Right ventricle myocardium superior (tissue), 1 donor: Measurements from ENCODE around the gene DCK. TPM values are rescaled to one million over a fixed set of nuclear protein-coding genes. Genes with fewer than 3 reads are reported as not detected.
"Not testable (repeated sequence)": the region's sequence is repeated elsewhere in the genome, so short reads cannot be mapped to it uniquely, and the experiment has no call there.

Experiments used
- ATAC-seq: fragments of 200-7000 bp; cut with Tn5 transposase; one replicate; pipeline ENCODE4 v1.9.1; 2020; ENCODE audit warnings: mild to moderate bottlenecking; ENCODE audit not compliant: poor library complexity
- DNase-seq: peaks from one replicate; pipeline ENCODE4 v3.0.0-alpha.2; 2020
- intact Hi-C: fragments of 100-400 bp; cut with DNase I; formaldehyde crosslinking; loops from one replicate; pipeline ENCODE4 v1.11.2; 2022
- total RNA-seq: library from RNA; stranded (reverse); fragmentation: NEBNext Ultra II Directional; extraction: Animal tissue kit (Norgen Biotek cat#: 25700); gene quantifications from one replicate; pipeline ENCODE4 v1.2.1, GENCODE V29; 2021
- donor health status: DM: no; HTN: yes; CAD: no; lungs with severe emphysema.

DCK gene
- total RNA-seq, 1 donor from 2014 or later = 6.4 TPM

GRCh38 chr4:71049395-71049794, 55.9 kb downstream of the DCK start:
- no peak for ATAC-seq
- no peak for DNase-seq
- intact Hi-C loops = no loop called here

- ATAC-seq = no peak
- intact Hi-C loops = no loop called here
Measured at GRCh38 chr4:71050809-71051208, 57.4 kb downstream of the DCK start.

GRCh38 chr4:71052034-71052433, 58.6 kb downstream of the DCK start:
- ATAC-seq (no peak), DNase-seq (no peak)
- intact Hi-C loops = no loop called here

More at GRCh38 chr4:71050809-71051208, 57.4 kb downstream of the DCK start:
- no peak for DNase-seq

GRCh38 chr4:71052716-71053115, 59.3 kb downstream of the DCK start:
- no peak for DNase-seq
- intact Hi-C loops = no loop called here

GRCh38 chr4:71053613-71054012, 60.2 kb downstream of the DCK start:
- intact Hi-C loops, ATAC-seq, DNase-seq: not testable (repeated sequence)

More at GRCh38 chr4:71052716-71053115, 59.3 kb downstream of the DCK start:
- no peak for ATAC-seq

- DNase-seq, ATAC-seq, intact Hi-C loops: not testable (repeated sequence)
Measured at GRCh38 chr4:71059573-71059972, 66.1 kb downstream of the DCK start.

GRCh38 chr4:71062436-71062835, 69.0 kb downstream of the DCK start:
- DNase-seq (no peak), ATAC-seq (no peak)
- intact Hi-C loops = no loop called here

- no peak for DNase-seq
- intact Hi-C loops = no loop called here
- ATAC-seq = no peak
Measured at GRCh38 chr4:71063711-71064110, 70.3 kb downstream of the DCK start.

- intact Hi-C loops = no loop called here
- DNase-seq (no peak), ATAC-seq (no peak)
Measured at GRCh38 chr4:71064521-71064920, 71.1 kb downstream of the DCK start.

- DNase-seq (no peak), ATAC-seq (no peak)
- intact Hi-C loops = no loop called here
Measured at GRCh38 chr4:71065991-71066510, 72.6 kb downstream of the DCK start.

GRCh38 chr4:71066737-71067716, 73.6 kb downstream of the DCK start:
- intact Hi-C loops = no loop called here
- DNase-seq = no peak

GRCh38 chr4:71069063-71069462, 75.6 kb downstream of the DCK start:
- DNase-seq = no peak
- intact Hi-C loops = no loop called here
- ATAC-seq = no peak

More at GRCh38 chr4:71066737-71067716, 73.6 kb downstream of the DCK start:
- ATAC-seq = no peak

- DNase-seq = no peak
- ATAC-seq = no peak
- intact Hi-C loops = no loop called here
Measured at GRCh38 chr4:71070015-71070414, 76.6 kb downstream of the DCK start.

- DNase-seq (no peak), ATAC-seq (peak; percentile 95)
- intact Hi-C loops = no loop called here
Measured at GRCh38 chr4:71074452-71075299, 81.2 kb downstream of the DCK start.

Other genes with a start within 250 kb of the DCK start
- gene GRSF1, start 153.8 kb upstream of the DCK start, total RNA-seq = 105 TPM
- gene MOB1B, start 91.3 kb upstream of the DCK start, total RNA-seq = 22.0 TPM